H1 (cell line): ENCODE measurements around the gene DCTD. TPM values are rescaled to one million over a fixed set of nuclear protein-coding genes. Genes with fewer than 3 reads are reported as not detected.

Source experiments
- CTCF ChIA-PET: fragments of 300-600 bp; sonication (Branson Sonifier 250); formaldehyde crosslinking; loops from one replicate; lab custom pipeline; 2021; ENCODE audit not compliant: partially characterized antibody; lab: Charles Lee
- POLR2A ChIA-PET: fragments of 300-600 bp; sonication (Branson Sonifier 250); formaldehyde crosslinking; loops from one replicate; lab custom pipeline; 2021; ENCODE audit warnings: inconsistent platforms; ENCODE audit not compliant: partially characterized antibody; lab: Charles Lee
- DNase-seq, 2 experiments: peaks; one replicate each; pipeline versions ENCODE4 v3.0.0 to v3.0.0-alpha.2; 2010 to 2022; ENCODE audit warnings: low spot score in 2 of 2, low read depth in 1 of 2, mixed read lengths in 1 of 2
- FAIRE-seq: peaks from 2 replicates; lab custom pipeline; 2011; peaks lifted over from hg19 to GRCh38; lab: Jason Lieb, UNC
- H2AFZ ChIP-seq: 2 replicates; pipeline ENCODE4 v1.8.1; 2012; ENCODE audit warnings: low read length, inconsistent platforms
- H2AK5ac ChIP-seq: 2 replicates; pipeline ENCODE4 v1.6.1; 2013; ENCODE audit warnings: low read depth, low read length
- H2BK120ac ChIP-seq: replicated peaks from 2 replicates; pipeline ENCODE3; 2013; ENCODE audit warnings: low read depth, low read length, inconsistent platforms
- H2BK12ac ChIP-seq: 2 replicates; pipeline ENCODE4 v1.6.1; 2013; ENCODE audit warnings: low read depth, low read length
- H2BK15ac ChIP-seq: 2 replicates; pipeline ENCODE4 v1.6.1; 2013; ENCODE audit warnings: low read length
- H2BK20ac ChIP-seq: 2 replicates; pipeline ENCODE4 v1.6.1; 2013; ENCODE audit warnings: low read length
- H2BK5ac ChIP-seq: 2 replicates; pipeline ENCODE4 v1.6.1; 2013; ENCODE audit warnings: low read depth, low read length
- H3K14ac ChIP-seq: 2 replicates; pipeline ENCODE4 v1.6.1; 2013; ENCODE audit warnings: inconsistent platforms; ENCODE audit not compliant: insufficient read length
- H3K18ac ChIP-seq: 2 replicates; pipeline ENCODE4 v1.6.1; 2013; ENCODE audit warnings: low read length; ENCODE audit errors: extremely low read depth
- H3K23ac ChIP-seq: 2 replicates; pipeline ENCODE4 v1.6.1; 2013; ENCODE audit warnings: inconsistent platforms; ENCODE audit not compliant: insufficient read length
- H3K23me2 ChIP-seq: 2 replicates; pipeline ENCODE4 v1.6.1; 2013; ENCODE audit warnings: low read depth, low read length
- H3K27ac ChIP-seq: 2 replicates; pipeline ENCODE4 v1.6.1; 2011; ENCODE audit warnings: low read depth, low read length, inconsistent platforms
- H3K27me3 ChIP-seq, 4 experiments: replicated peaks in 1 of 4; 1 replicate in 1 of 4; 2 replicates in 3 of 4; pipeline versions ENCODE4 v1.6.1 to v1.8.1; 2011 to 2013; ENCODE audit warnings: low read length in 3 of 4, mild to moderate bottlenecking in 3 of 4, inconsistent platforms in 2 of 4, mixed read lengths in 2 of 4, moderate library complexity in 1 of 4; ENCODE audit not compliant: control insufficient read depth in 3 of 4, insufficient read depth in 3 of 4; ENCODE audit errors: extremely low read depth in 1 of 4
- H3K36me3 ChIP-seq, 4 experiments: 2 replicates each; pipeline versions ENCODE4 v1.6.1 to v1.8.1; 2011 to 2013; ENCODE audit warnings: mild to moderate bottlenecking in 4 of 4, low read length in 3 of 4, moderate library complexity in 2 of 4, control low read depth in 1 of 4, inconsistent platforms in 1 of 4; ENCODE audit not compliant: insufficient read depth in 4 of 4, control insufficient read depth in 2 of 4
- H3K4ac ChIP-seq: replicated peaks from 2 replicates; pipeline ENCODE3; 2013; ENCODE audit warnings: low read length, low read depth, mixed read lengths, inconsistent platforms; ENCODE audit not compliant: insufficient read length
- H3K4me1 ChIP-seq, 4 experiments: replicated peaks in 1 of 4; 1 replicate in 1 of 4; 2 replicates in 3 of 4; pipeline versions ENCODE4 v1.6.1 to v1.8.1; 2011 to 2013; ENCODE audit warnings: low read length in 3 of 4, inconsistent platforms in 2 of 4, mixed read lengths in 1 of 4; ENCODE audit not compliant: insufficient read depth in 4 of 4, control insufficient read depth in 3 of 4
- H3K4me2 ChIP-seq, 2 experiments: 2 replicates each; pipeline versions ENCODE4 v1.6.1 to v1.8.1; 2011 to 2013; ENCODE audit warnings: low read depth in 2 of 2, low read length in 2 of 2, control low read depth in 1 of 2, inconsistent platforms in 1 of 2, mild to moderate bottlenecking in 1 of 2; ENCODE audit not compliant: insufficient read depth in 1 of 2
- H3K4me3 ChIP-seq, 4 experiments: fragments of 200-600, 300-600 bp in 1 of 4; sonication (generic), shearing (Covaris generic), sonication (Bioruptor Twin) in 1 of 4; 2 replicates each; pipeline versions ENCODE4 v1.5.1 to v1.8.1; 2011 to 2016; ENCODE audit warnings: low read length in 4 of 4, low read depth in 3 of 4, control low read depth in 2 of 4, inconsistent platforms in 2 of 4, mild to moderate bottlenecking in 2 of 4, mixed read lengths in 1 of 4, moderate library complexity in 1 of 4; ENCODE audit not compliant: insufficient read depth in 2 of 4; ENCODE audit errors: extremely low read depth in 1 of 4
- H3K56ac ChIP-seq: replicated peaks from 2 replicates; pipeline ENCODE3; 2013; ENCODE audit warnings: low read depth, mild to moderate bottlenecking, mixed read lengths, low read length, inconsistent platforms; ENCODE audit not compliant: insufficient read length
- H3K79me1 ChIP-seq: 2 replicates; pipeline ENCODE4 v1.6.1; 2013; ENCODE audit warnings: low read depth, low read length, control low read depth
- H3K79me2 ChIP-seq, 2 experiments: 2 replicates each; pipeline versions ENCODE4 v1.6.1 to v1.8.1; 2012 to 2013; ENCODE audit warnings: low read length in 2 of 2, mild to moderate bottlenecking in 2 of 2, inconsistent platforms in 1 of 2; ENCODE audit not compliant: insufficient read depth in 2 of 2, control insufficient read depth in 1 of 2
- H3K9ac ChIP-seq, 4 experiments: replicated peaks in 1 of 4; 1 replicate in 1 of 4; 2 replicates in 3 of 4; pipeline versions ENCODE4 v1.6.1 to v1.8.1; 2011 to 2013; ENCODE audit warnings: low read depth in 3 of 4, low read length in 3 of 4, control low read depth in 2 of 4, mild to moderate bottlenecking in 2 of 4, moderate library complexity in 2 of 4, inconsistent platforms in 1 of 4; ENCODE audit errors: extremely low read depth in 1 of 4
- H3K9me3 ChIP-seq, 2 experiments: 2 replicates each; pipeline versions ENCODE4 v1.6.1 to v1.8.1; 2012 to 2013; ENCODE audit warnings: mild to moderate bottlenecking in 2 of 2, moderate library complexity in 2 of 2, control low read depth in 1 of 2, inconsistent platforms in 1 of 2, low read depth in 1 of 2, low read length in 1 of 2, mixed read lengths in 1 of 2; ENCODE audit not compliant: insufficient read depth in 2 of 2
- H4K20me1 ChIP-seq, 2 experiments: replicated peaks in 1 of 2; 2 replicates each; pipeline versions ENCODE3 to v1.8.1; 2011 to 2013; ENCODE audit warnings: inconsistent platforms in 2 of 2, low read length in 2 of 2, mild to moderate bottlenecking in 1 of 2; ENCODE audit not compliant: insufficient read depth in 2 of 2, control insufficient read depth in 1 of 2
- H4K5ac ChIP-seq: 2 replicates; pipeline ENCODE4 v1.6.1; 2013; ENCODE audit warnings: low read length, low read depth, mixed read lengths, inconsistent platforms; ENCODE audit not compliant: insufficient read length
- H4K8ac ChIP-seq: 2 replicates; pipeline ENCODE4 v1.8.0; 2013; ENCODE audit warnings: mild to moderate bottlenecking, moderate library complexity, low read length, inconsistent platforms; ENCODE audit not compliant: insufficient read depth; ENCODE audit errors: extremely low read depth
- H4K91ac ChIP-seq: replicated peaks from 2 replicates; pipeline ENCODE3; 2013; ENCODE audit warnings: low read length, mixed read lengths, inconsistent platforms; ENCODE audit not compliant: insufficient read length
- CEBPB ChIP-seq: IDR thresholded peaks from 2 replicates; pipeline ENCODE4 v1.6.1; 2012; ENCODE audit warnings: low read depth, low read length
- CREB1 ChIP-seq: IDR thresholded peaks from 2 replicates; pipeline ENCODE4 v1.6.1; 2012; ENCODE audit warnings: inconsistent platforms
- WGBS, 2 experiments: shearing (Covaris generic) in 1 of 2; methylation state at CpG; one replicate each; pipeline versions ENCODE4 v1.1.6 to v1.1.7; 2013 to 2015; ENCODE audit warnings: low lambda C conversion rate in 2 of 2, mixed read lengths in 2 of 2, inconsistent platforms in 1 of 2, low coverage in 1 of 2, missing lambda C conversion rate in 1 of 2; ENCODE audit not compliant: insufficient replicate concordance in 2 of 2, insufficient coverage in 1 of 2, insufficient read length in 1 of 2; ENCODE audit errors: extremely low coverage in 1 of 2, missing lambda C conversion rate in 1 of 2; 5-methylcytosine and 5-hydroxymethylcytosine counted together
- polyA plus RNA-seq, 7 experiments: library from polyadenylated mRNA; depleted of rRNA in 3 of 7; stranded (reverse) in 5 of 7; unstranded in 2 of 7; fragments of >200 nt in 5 of 7; fragments of 200-250 nt in 2 of 7; gene quantifications; 1 replicate in 5 of 7; 2 replicates in 1 of 7; 4 replicates in 1 of 7; pipeline versions ENCODE4 v1.2.1 to v1.2.3, GENCODE V29; 2011 to 2013; ENCODE audit warnings: missing spikeins in 2 of 7, mixed read lengths in 2 of 7
- total RNA-seq: library from RNA; stranded (reverse); fragmentation: NEBNext Ultra II Directional; extraction: Animal tissue kit (Norgen Biotek cat#: 25700); gene quantifications from 2 replicates; pipeline ENCODE4 v1.2.1, GENCODE V29; 2021

DCTD gene
- total and polyA plus RNA-seq, 2 of the 8 experiments (the other 6 are each of a cell fraction or from before 2014, with no cell fraction given), result 60.2 to 69.5 TPM

DNA sequence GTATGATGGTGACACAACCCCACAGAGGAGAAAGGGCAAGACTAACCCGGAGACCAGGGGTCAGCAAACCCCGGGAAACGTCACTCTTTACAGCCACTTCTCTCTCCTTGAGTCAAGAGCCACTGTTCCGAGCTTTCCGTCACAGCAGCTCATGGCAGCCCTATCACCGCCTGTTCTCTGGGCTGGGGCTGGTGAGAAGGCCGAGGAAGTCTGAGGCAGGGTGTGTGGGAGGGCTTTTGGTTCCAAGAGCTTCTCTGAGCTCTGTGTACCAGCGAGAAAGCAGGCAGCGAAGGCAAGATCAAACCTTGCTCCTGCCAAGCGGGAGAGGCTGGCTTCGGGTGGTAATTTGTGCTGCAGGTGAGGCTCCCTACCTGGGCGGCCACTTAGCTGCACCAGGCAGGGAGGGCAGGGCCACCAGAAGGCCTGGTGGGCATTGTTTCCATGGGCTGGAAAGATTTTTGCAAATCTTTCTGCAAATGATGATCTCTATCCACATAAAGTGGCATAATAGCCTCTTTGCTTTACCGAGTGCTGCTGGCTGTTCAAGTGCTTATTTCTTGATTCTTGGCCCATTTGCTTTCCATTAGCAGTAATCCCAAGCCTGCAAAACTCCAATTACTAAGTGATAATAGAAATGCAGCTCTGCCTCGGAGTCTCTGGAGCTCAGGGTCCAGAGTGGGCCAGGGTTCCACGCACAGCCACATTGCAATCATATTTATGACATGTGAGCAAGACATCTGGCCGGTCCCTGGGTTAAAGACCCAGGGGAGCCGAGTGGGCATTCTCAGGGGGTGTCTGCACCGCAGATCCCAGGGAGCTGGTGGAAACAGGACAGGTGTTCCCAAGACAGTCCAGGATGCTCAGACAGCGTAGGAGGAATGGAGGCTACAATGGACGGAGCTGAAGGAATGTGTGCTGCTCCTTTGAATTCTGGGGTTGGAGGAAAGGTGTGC is 41.5 kb downstream of the DCTD start:
- H4K5ac ChIP-seq, result no peak overlapping the region
- no peak for FAIRE-seq
- H2BK15ac ChIP-seq, result no peak overlapping the region
- no peak overlapping the region for H3K56ac ChIP-seq
- no peak overlapping the region for H3K4me2 ChIP-seq
- DNase-seq, result no peak
- H3K4ac ChIP-seq, result no peak overlapping the region
- no peaks in the 10 kb centered on the region for H3K79me1 ChIP-seq
- no peaks in the 10 kb centered on the region for H3K36me3 ChIP-seq
- H2AFZ ChIP-seq, result no peak overlapping the region
- H2BK5ac ChIP-seq, result no peak overlapping the region
- no peak overlapping the region for H4K8ac ChIP-seq
- CTCF ChIA-PET, result interaction anchor here (0.5 to 1.7 kb wide), 7 partner anchors 8 to 1589 kb away, joined by 3 to 6 read pairs (median 3); no protein-coding TSS in a partner anchor
- 94% methylated on average over 20 of the region's 20 CpGs; no CpG with 5 or more reads in 1 of the 2 experiments for WGBS, 2 experiments
- H4K20me1 ChIP-seq, result no peaks in the 10 kb centered on the region
- peaks cover 0 to 2% (median 0%) of the 10 kb centered on the region in 4 experiments; a peak in 1 of 7 replicates for H3K4me1 ChIP-seq
- no peaks in the 10 kb centered on the region for H3K79me2 ChIP-seq
- H2AK5ac ChIP-seq, result no peak overlapping the region
- no peak overlapping the region for H2BK12ac ChIP-seq
- no peak overlapping the region for H2BK20ac ChIP-seq
- H2BK120ac ChIP-seq, result no peak overlapping the region
- no peak overlapping the region for H3K14ac ChIP-seq
- H4K91ac ChIP-seq, result no peak overlapping the region
- H3K23ac ChIP-seq, result no peak overlapping the region
- no peak overlapping the region for H3K4me3 ChIP-seq
- no peak for TF ChIP-seq CREB1
- no peak for TF ChIP-seq CEBPB
- no peaks in the 10 kb centered on the region for H3K9me3 ChIP-seq
- no peak overlapping the region for H3K18ac ChIP-seq
- POLR2A ChIA-PET, result no interaction called here
- H3K23me2 ChIP-seq, result no peaks in the 10 kb centered on the region
- no peak overlapping the region for H3K27ac ChIP-seq
- no peaks in the 10 kb centered on the region; a peak in 1 of 7 replicates for H3K27me3 ChIP-seq
- no peak overlapping the region for H3K9ac ChIP-seq
